HG03064 (cell line): ENCODE results near the gene INTU.

Source experiments
- ATAC-seq: cut with Tn5 transposase; IDR thresholded peaks from one replicate; pipeline ENCODE4 v1.9.1; 2021; ENCODE audit warnings: low read depth; ENCODE audit not compliant: unreplicated experiment

INTU gene

DNA sequence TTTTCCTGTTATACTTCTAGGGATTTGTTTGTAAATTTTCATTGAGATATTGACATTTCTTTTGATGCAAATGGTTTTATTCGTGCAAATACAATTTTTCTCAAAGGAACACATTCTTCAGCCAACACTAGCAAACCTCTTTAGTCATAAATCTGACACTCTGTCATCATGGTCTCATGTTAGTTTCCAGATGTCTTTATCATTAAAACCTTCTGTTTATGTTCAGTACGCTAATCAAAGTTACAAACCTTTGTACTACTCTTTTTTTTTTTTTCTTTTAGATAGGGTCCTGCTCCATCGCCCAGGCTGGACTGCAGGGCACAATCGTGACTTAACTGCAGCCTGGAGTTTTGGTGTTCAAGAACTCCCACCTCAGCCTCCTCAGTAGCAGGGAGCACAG is 104.5 kb downstream of the INTU start:
- ATAC-seq, result no peak

DNA sequence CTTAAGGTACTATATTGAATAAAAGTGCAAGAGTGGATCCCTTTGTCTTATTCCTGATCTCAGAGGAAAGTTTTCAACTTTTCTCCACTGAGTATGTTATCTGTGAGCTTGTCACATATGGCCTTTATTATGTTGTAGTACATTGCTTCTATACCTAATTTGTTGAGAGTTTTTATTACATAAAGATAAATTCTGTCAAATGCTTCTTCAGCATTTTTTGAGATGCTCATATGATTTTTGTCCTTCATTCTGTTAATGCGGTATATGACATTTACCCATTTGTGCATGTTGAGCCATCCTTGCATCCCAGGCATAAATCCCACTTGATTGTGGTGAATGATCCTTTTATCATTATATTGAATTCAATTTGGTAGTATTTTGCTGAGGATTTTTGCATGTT is 108.5 kb downstream of the INTU start:
- no peak for ATAC-seq

DNA sequence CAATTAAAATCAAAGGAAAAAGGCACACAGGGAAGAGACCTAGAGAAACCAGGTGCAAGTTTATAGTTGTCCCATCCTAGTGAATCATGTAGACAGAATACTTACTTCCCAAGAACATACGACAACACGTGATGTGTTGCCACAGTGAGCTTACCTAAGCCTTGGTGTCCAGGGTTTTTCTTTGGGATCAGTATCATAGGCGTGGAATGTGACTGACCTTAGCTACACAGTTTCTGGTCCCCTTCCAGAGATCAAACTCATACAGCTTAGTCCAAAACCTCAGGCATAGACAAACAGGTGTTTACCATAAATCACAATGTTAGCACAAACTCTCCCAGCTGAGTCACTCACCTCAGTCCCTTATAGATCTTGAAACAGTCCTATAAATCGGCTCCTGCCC is 115.1 kb downstream of the INTU start:
- ATAC-seq, result no peak

DNA sequence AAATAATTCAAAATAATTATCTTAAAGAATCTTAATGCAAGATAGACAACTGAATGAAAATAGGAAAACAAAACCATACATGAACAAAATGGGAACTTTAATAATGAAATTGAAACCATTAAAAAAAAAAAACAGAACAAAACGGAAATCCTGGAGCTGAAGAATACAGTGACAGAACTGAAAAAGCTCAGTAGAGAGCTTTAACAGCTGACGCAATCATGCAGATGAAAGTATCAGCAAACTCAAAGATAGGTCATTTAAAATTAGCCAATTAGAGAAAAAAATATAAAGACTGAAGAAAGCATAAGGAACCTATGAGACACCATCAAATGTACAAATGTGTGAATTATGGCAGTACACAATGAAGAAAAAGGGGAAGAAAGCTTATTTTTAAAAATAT is 116.2 kb downstream of the INTU start:
- ATAC-seq, result no peak

DNA sequence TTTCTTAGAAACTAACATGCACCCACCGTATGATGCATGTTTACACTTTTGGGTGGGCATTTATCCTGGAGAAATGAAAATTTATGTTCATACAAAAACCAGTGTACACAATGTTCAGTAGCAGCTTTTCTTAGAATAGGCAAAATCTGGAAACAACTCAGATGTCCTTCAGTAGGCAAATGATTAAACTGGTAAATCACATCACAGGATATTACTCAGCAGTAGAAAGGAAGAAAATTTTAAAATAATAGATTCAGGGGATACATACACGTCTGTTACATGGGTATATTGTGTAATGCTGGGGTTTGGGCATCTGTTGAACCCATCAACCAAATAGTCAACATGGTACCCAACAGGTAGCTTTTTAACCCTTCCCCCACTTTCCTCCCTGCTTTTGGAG is 124.1 kb downstream of the INTU start:
- ATAC-seq, result no peak

DNA sequence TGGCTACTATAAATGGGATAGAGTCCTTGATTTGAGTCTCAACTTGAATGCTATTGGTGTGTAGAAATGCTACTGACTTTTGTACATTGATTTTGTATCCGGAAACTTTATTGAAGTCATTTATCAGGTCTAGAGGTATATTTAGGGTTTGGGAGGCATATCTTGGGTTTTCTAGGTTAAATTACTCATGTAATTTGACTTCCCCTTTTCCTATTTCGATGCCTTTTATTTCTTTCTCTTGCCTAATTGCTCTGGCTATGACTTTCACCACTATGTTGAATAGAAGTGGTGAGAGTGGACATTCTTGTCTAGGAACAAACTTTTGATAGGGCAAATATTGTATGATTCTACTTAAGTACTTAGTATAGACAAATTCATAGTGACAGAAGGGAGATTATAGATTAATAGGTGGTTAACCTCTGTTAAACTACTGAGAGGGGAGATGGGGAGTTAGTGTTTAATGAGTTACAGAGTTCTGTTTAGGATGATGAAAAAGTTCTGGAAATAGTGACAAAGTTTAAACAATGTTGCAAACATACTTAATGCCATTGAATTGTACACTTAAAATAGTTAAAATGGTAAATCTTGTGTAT is 126.6 kb downstream of the INTU start:
- peak; percentile 87 for ATAC-seq

DNA sequence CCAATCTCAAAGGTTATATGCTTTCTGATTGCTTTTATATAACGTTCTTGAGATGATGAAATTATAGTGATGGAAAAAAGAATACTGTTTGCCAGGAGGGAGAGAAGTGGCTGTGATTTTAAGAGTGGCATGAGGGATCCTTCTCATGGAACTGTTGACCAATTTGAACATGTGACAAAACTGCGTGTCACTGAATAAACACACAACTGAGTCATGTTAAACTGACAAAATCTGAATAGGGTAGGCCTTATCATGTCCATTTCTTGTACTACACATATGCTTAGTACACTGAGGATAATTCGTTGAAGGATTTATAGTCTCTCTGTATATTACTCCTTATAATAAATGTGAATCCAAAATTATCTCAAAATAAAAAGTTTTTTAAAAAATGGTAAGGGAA is 127.1 kb downstream of the INTU start:
- peak; percentile 13 for ATAC-seq

DNA sequence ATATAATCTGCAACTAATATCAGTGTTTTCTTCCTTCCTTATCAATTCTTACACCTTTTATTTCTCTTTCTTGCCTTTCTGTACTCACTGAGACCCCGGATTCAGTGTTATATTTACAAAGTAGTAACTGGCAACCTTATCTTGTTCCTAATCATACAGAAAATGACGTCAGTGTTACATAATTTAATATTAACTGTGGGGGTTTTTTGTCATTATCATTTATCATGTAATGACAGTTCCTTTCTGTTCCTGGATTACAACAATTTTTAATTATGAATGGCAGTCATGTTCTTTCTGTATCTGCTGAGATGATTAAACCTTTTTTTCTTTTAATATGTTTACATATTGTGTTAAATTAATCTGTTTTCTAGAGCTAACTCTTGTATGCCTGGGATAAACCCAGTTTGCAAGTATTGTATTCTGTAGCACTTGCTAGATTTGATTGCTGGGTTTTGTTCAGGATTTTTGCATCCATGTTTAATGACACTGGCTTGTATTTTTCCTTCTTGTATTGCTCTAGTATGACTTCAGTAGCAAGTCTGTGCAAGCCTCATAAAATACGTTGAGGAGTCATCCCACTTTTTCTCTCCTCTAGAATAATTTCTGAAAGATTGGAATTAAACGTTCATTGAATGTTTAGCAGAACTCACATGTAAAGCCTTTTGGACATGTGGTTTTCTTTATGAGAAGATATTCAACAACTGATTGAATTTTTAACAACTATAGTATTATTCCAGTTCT is 138.9 kb downstream of the INTU start:
- no peak for ATAC-seq

DNA sequence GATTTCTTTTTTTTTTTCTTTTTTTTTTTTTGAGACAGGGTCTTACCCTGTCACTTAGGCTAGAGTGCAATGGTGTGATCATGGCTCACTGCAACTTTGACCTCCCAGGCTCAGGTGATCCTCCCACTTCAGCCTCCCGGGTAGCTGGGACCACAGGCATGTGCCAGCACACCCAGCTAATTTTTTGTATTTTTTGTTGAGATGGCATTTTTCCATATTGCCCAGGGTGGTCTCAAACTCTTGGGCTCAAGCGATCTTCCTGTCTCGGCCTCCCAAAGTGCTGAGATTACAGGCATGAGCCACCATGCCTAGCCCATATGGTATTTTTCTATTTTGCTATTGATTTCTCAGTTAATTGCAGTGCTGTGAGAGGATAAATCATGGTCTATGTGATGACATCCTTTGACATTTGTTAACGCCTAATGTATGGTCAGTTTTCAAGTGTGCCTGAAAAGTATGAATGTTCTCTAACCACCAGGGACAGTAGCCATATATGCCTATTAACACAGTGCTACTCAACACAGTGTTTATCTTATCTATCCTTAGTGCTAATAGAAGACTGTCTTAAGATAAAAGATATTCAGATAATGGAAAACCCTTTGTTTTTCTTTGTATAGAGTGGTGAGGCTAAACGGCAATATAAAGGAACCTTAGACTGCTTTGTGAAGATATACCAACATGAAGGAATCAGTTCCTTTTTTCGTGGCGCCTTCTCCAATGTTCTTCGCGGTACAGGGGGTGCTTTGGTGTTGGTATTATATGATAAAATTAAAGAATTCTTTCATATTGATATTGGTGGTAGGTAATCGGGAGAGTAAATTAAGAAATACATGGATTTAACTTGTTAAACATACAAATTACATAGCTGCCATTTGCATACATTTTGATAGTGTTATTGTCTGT is 140.3 kb downstream of the INTU start:
- ATAC-seq, result no peak

DNA sequence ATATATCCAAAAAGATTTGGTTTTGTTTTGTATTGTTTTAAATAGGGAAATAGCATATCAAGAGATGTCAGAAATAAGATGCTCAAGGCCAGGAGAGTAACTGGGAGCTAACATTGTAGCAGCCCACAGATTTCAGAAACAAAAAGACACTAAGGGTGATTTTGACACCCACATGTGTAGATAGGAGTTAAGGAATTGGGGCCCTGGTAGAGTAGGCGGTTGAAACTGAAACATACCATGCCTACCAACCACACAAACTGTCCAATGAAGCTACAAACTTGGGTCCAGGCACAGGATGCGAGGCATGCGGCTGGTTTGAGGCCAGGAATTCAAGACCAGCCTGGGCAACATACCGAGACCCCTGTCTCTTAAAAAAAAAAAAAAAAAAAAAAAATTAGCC is 143.1 kb downstream of the INTU start:
- no peak for ATAC-seq
